Esophagus squamous epithelium (tissue), 5 donors: Measurements from ENCODE around the gene CEP112. TPM values are rescaled to one million over a fixed set of nuclear protein-coding genes. Genes with fewer than 3 reads are reported as not detected.

Source experiments
- DNase-seq: peaks from one replicate; lab custom pipeline; 2025; lab: John Stamatoyannopoulos, UW
- H3K27ac ChIP-seq, 4 donors: fragments of 200-600 bp; sonication (generic); one replicate each; pipeline ENCODE4 v1.5.1; 2016 to 2019; ENCODE audit warnings: mild to moderate bottlenecking in 1 of 4
- H3K27me3 ChIP-seq, 4 donors: fragments of 200-600 bp; sonication (generic); 1 replicate in 3 of 4; 2 replicates in 1 of 4; pipeline versions ENCODE4 v1.5.1 to v1.6.0; 2017 to 2021; ENCODE audit warnings: antibody characterized with exemption in 1 of 4
- H3K36me3 ChIP-seq, 3 donors: fragments of 200-600 bp; sonication (generic); one replicate each; pipeline ENCODE4 v1.5.1; 2016 to 2019
- H3K4me1 ChIP-seq, 3 donors: fragments of 200-600 bp; sonication (generic); one replicate each; pipeline ENCODE4 v1.5.1; 2017 to 2019
- H3K4me3 ChIP-seq, 4 donors: fragments of 200-600 bp; sonication (generic); 1 replicate in 3 of 4; 2 replicates in 1 of 4; pipeline ENCODE4 v1.5.1; 2016 to 2019; ENCODE audit warnings: mild to moderate bottlenecking in 2 of 4, moderate library complexity in 1 of 4
- H3K9me3 ChIP-seq, 3 donors: fragments of 200-600 bp; sonication (generic); one replicate each; pipeline ENCODE4 v1.5.1; 2016 to 2019
- POLR2A ChIP-seq, 4 donors: fragments of 450-650 bp; IDR thresholded peaks; one replicate each; pipeline ENCODE4 v1.6.1; 2017; ENCODE audit warnings: antibody characterized with exemption in 4 of 4, mild to moderate bottlenecking in 4 of 4, moderate library complexity in 3 of 4
- WGBS, 2 donors: methylation state at CpG; one replicate each; pipeline ENCODE4 v1.1.5; 2018; 5-methylcytosine and 5-hydroxymethylcytosine counted together
- intact Hi-C: fragments of 100-400 bp; cut with DNase I; formaldehyde crosslinking; loops from one replicate; pipeline ENCODE4 v1.15.0; 2022
- total RNA-seq, 4 donors: library from RNA; depleted of rRNA; stranded (reverse); fragments of >200 nt; gene quantifications; one replicate each; pipeline ENCODE4 v1.1.0, GENCODE V29; 2016
- TF ChIP-seq, protein P1 (sequence below), 6 experiments: fragments of 450-650 bp in 4 of 6; fragments of 200-600 bp in 2 of 6; sonication (generic) in 2 of 6; IDR thresholded peaks; one replicate each; pipeline ENCODE4 v1.5.1; 2016 to 2019; ENCODE audit warnings: antibody characterized with exemption in 6 of 6, mild to moderate bottlenecking in 4 of 6, moderate library complexity in 4 of 6
- donor health status: DM: yes; HTN: yes; CAD: no.

The CEP112 gene
- total RNA-seq, 4 donors from 2014 or later = 2.5 to 10.9 (median 6.4) TPM

GRCh38 chr17:65664696-65665095 lies 527.2 kb downstream of the CEP112 start:
- no peak overlapping the region for H3K27ac ChIP-seq
- intact Hi-C loops = no loop called here
- WGBS, 2 donors = 87 to 100% methylated on average over 1 of the region's 1 CpG

GRCh38 chr17:65664266-65664665 lies 527.7 kb downstream of the CEP112 start:
- WGBS, 2 donors = 74 to 81% methylated on average over 4 of the region's 4 CpGs
- DNase-seq = no peak
- intact Hi-C loops = no loop called here
- no peak overlapping the region for H3K4me3 ChIP-seq
- no peaks in the 10 kb centered on the region for H3K27me3 ChIP-seq
- no peaks in the 10 kb centered on the region for H3K9me3 ChIP-seq
- TF ChIP-seq, protein P1, sequence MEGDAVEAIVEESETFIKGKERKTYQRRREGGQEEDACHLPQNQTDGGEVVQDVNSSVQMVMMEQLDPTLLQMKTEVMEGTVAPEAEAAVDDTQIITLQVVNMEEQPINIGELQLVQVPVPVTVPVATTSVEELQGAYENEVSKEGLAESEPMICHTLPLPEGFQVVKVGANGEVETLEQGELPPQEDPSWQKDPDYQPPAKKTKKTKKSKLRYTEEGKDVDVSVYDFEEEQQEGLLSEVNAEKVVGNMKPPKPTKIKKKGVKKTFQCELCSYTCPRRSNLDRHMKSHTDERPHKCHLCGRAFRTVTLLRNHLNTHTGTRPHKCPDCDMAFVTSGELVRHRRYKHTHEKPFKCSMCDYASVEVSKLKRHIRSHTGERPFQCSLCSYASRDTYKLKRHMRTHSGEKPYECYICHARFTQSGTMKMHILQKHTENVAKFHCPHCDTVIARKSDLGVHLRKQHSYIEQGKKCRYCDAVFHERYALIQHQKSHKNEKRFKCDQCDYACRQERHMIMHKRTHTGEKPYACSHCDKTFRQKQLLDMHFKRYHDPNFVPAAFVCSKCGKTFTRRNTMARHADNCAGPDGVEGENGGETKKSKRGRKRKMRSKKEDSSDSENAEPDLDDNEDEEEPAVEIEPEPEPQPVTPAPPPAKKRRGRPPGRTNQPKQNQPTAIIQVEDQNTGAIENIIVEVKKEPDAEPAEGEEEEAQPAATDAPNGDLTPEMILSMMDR (IDR thresholded peaks at IDR 0.05) = no peak
- no peak for TF ChIP-seq POLR2A (IDR thresholded peaks at IDR 0.05)
- no peak overlapping the region for H3K27ac ChIP-seq
- no peaks in the 10 kb centered on the region for H3K36me3 ChIP-seq
- H3K4me1 ChIP-seq = no peaks in the 10 kb centered on the region

More at GRCh38 chr17:65664696-65665095, 527.2 kb downstream of the CEP112 start:
- no peak for DNase-seq
- Histone ChIP-seq H3K36me3 (no peaks in the 10 kb centered on the region), H3K9me3 (no peaks in the 10 kb centered on the region), H3K4me3 (no peak overlapping the region), H3K27me3 (no peaks in the 10 kb centered on the region), H3K4me1 (no peaks in the 10 kb centered on the region)
- TF ChIP-seq, protein P1 (IDR thresholded peaks at IDR 0.05) = no peak
- no peak for TF ChIP-seq POLR2A (IDR thresholded peaks at IDR 0.05)

GRCh38 chr17:65662196-65662595 lies 529.7 kb downstream of the CEP112 start:
- Histone ChIP-seq H3K27ac (no peak overlapping the region), H3K9me3 (no peaks in the 10 kb centered on the region), H3K4me1 (no peaks in the 10 kb centered on the region), H3K27me3 (no peaks in the 10 kb centered on the region), H3K36me3 (no peaks in the 10 kb centered on the region), H3K4me3 (no peak overlapping the region)
- no peak for TF ChIP-seq POLR2A (IDR thresholded peaks at IDR 0.05)
- TF ChIP-seq, protein P1 (IDR thresholded peaks at IDR 0.05) = no peak
- DNase-seq = no peak
- WGBS, 2 donors = 50 to 63% methylated on average over 1 of the region's 1 CpG
- intact Hi-C loops = no loop called here

DNA sequence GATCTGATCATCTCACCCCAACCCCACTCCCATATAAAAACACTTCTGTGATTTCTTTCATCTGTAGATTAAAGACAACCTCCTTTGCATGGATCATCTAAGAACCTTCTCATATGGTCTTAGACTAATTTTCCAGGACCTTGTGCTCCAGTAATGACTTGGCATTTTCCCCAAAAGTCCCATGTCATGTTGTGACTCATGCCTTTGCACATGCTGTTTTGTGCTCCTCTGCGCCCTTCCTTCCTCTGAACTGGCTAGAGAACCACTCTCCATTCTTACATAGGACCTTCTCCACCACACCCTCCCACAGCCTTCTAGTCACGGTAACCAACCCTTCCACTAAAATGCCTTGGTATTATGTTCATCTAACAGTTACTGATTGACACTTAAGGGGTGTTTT lies 531.0 kb downstream of the CEP112 start:
- Histone ChIP-seq H3K4me3 (no peak overlapping the region), H3K4me1 (no peaks in the 10 kb centered on the region), H3K9me3 (no peaks in the 10 kb centered on the region), H3K27me3 (no peaks in the 10 kb centered on the region), H3K27ac (no peak overlapping the region), H3K36me3 (no peaks in the 10 kb centered on the region)
- WGBS, 2 donors = 61 to 81% methylated on average over 2 of the region's 2 CpGs
- TF ChIP-seq, protein P1 (IDR thresholded peaks at IDR 0.05) = no peak
- no peak for TF ChIP-seq POLR2A (IDR thresholded peaks at IDR 0.05)
- intact Hi-C loops = no loop called here
- DNase-seq = no peak

DNA sequence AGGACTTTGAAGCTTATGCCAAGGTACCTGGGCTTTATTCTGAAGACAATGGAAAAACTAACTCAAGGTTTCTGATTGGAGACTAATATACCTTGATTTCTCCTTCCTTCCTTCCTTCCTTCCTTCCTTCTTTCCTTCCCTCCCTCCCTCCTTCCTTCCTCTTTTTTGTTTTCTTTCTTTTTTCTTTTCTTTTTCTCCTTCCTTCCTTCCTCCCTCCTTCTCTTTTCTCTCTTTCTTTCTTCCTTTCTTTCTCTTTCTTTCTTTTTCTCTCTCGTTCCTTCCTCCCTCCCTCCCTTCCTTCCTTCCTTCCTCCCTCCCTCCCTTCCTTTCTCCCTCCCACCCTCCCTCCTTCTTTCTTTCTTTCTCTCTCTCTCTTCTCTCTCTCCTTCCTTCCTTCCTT lies 531.9 kb downstream of the CEP112 start:
- TF ChIP-seq POLR2A (IDR thresholded peaks at IDR 0.05) = no peak
- TF ChIP-seq, protein P1 (IDR thresholded peaks at IDR 0.05) = no peak
- WGBS, 2 donors = 79 to 86% methylated on average over 1 of the region's 1 CpG
- H3K27ac ChIP-seq = no peak overlapping the region
- intact Hi-C loops = no loop called here
- H3K36me3 ChIP-seq = no peaks in the 10 kb centered on the region
- no peaks in the 10 kb centered on the region for H3K27me3 ChIP-seq
- no peaks in the 10 kb centered on the region for H3K9me3 ChIP-seq
- H3K4me1 ChIP-seq = no peaks in the 10 kb centered on the region
- H3K4me3 ChIP-seq = no peak overlapping the region
- no peak for DNase-seq
